Measurements from ENCODE around the gene LEUTX. TPM values are rescaled to one million over a fixed set of nuclear protein-coding genes. Genes with fewer than 3 reads are reported as not detected.

The LEUTX gene
- not detected for polyA plus RNA-seq (2012; ENCODE audit: missing spikeins)

GRCh38 chr19:39778763-39779162 lies at the start of gene LEUTX:
LEUTX (plus strand) TSS chr19:39778854; CDS start chr19:39778921, 67 bp downstream.
- TF ChIP-seq POLR2A (IDR thresholded peaks at IDR 0.05; ENCODE audit: low read depth, low read length) (no peak), TAF1 (IDR thresholded peaks at IDR 0.05; ENCODE audit: borderline replicate concordance, low read depth, low read length) (no peak)
- FAIRE-seq (no peak), DNase-seq (ENCODE audit: insufficient read length) (no peak)

- no peak for DNase-seq (ENCODE audit: insufficient read length)
- no peak for FAIRE-seq
- TF ChIP-seq POLR2AphosphoS5 (IDR thresholded peaks at IDR 0.05; ENCODE audit: low read depth, low read length) (no peak), TAF1 (IDR thresholded peaks at IDR 0.05; ENCODE audit: borderline replicate concordance, low read depth, low read length) (no peak), POLR2A (IDR thresholded peaks at IDR 0.05; ENCODE audit: low read depth, low read length) (no peak)
Observed at GRCh38 chr19:39729594-39729993, 49.1 kb upstream of the LEUTX start.

- FAIRE-seq: no peak
- no peak for DNase-seq (ENCODE audit: insufficient read length)
- TF ChIP-seq TAF1 (IDR thresholded peaks at IDR 0.05; ENCODE audit: borderline replicate concordance, low read depth, low read length) (no peak), POLR2AphosphoS5 (IDR thresholded peaks at IDR 0.05; ENCODE audit: low read depth, low read length) (no peak), POLR2A (IDR thresholded peaks at IDR 0.05; ENCODE audit: low read depth, low read length) (no peak)
Observed at GRCh38 chr19:39731685-39732084, 47.0 kb upstream of the LEUTX start.

- FAIRE-seq (no peak), DNase-seq (ENCODE audit: insufficient read length) (no peak)
- TF ChIP-seq TAF1 (IDR thresholded peaks at IDR 0.05; ENCODE audit: borderline replicate concordance, low read depth, low read length): no peak
Observed at GRCh38 chr19:39733841-39734240, 44.8 kb upstream of the LEUTX start.

GRCh38 chr19:39735688-39736087 lies 43.0 kb upstream of the LEUTX start:
- no peak for DNase-seq (ENCODE audit: insufficient read length)
- peak; percentile 44 for FAIRE-seq

GRCh38 chr19:39736088-39736487 lies 42.6 kb upstream of the LEUTX start:
- FAIRE-seq (no peak), DNase-seq (ENCODE audit: insufficient read length) (no peak)
- TF ChIP-seq POLR2AphosphoS5 (IDR thresholded peaks at IDR 0.05; ENCODE audit: low read depth, low read length) (no peak), POLR2A (IDR thresholded peaks at IDR 0.05; ENCODE audit: low read depth, low read length) (no peak), TAF1 (IDR thresholded peaks at IDR 0.05; ENCODE audit: borderline replicate concordance, low read depth, low read length) (no peak)

More at GRCh38 chr19:39735688-39736087, 43.0 kb upstream of the LEUTX start:
- TF ChIP-seq POLR2A (IDR thresholded peaks at IDR 0.05; ENCODE audit: low read depth, low read length) (no peak), TAF1 (IDR thresholded peaks at IDR 0.05; ENCODE audit: borderline replicate concordance, low read depth, low read length) (no peak), POLR2AphosphoS5 (IDR thresholded peaks at IDR 0.05; ENCODE audit: low read depth, low read length) (no peak)

DNA sequence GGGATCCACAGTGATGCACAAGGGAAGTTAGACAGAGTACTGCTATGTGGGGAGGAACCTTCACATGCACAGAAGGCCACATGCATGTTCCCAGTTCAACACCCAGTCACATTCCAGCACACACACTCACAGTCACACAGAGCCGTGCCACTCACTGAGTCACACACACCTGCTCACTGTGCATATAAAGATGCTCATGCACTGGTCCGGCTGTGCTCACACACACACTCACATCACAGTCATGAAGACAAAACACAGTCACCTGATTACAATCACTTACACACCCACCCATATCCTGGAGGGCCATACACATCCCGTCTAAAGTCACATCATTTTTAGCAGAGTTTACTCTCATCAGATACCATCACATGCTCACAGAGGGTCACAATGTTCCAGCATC lies 41.3 kb upstream of the LEUTX start:
- DNase-seq (ENCODE audit: insufficient read length) (no peak), FAIRE-seq (no peak)
- TF ChIP-seq TAF1 (IDR thresholded peaks at IDR 0.05; ENCODE audit: borderline replicate concordance, low read depth, low read length): no peak
- TF ChIP-seq POLR2A (IDR thresholded peaks at IDR 0.05; ENCODE audit: low read depth, low read length): no peak
- TF ChIP-seq POLR2AphosphoS5 (IDR thresholded peaks at IDR 0.05; ENCODE audit: low read depth, low read length): no peak

DNA sequence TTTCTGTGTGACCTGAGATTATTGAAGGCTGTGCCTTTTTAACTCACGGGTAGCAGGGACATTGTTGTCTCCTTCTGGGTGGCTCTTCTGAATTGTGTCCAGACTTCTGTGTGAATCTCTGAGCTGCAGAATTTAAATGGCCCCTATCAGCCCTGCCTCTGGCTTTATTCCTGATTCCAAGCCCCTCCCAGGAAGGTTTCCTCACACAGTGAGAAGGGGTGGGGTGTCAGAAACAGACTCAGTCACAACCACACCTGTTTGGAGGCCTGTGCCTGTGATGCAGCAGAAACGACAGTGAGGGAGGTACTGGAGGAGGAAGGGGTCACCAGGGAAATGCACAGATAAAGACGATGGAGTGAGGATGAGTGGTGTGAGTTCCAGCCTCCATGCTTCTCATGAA lies 40.8 kb upstream of the LEUTX start, which contains the start of gene CLC:
TSS of gene CLC (minus strand) at position 139 of the 400 bp plus-strand sequence. CDS start at position 62, 77 bp downstream.
- no peak for FAIRE-seq
- DNase-seq (ENCODE audit: insufficient read length): no peak
- TF ChIP-seq TAF1 (IDR thresholded peaks at IDR 0.05; ENCODE audit: borderline replicate concordance, low read depth, low read length) (no peak), POLR2AphosphoS5 (IDR thresholded peaks at IDR 0.05; ENCODE audit: low read depth, low read length) (no peak), POLR2A (IDR thresholded peaks at IDR 0.05; ENCODE audit: low read depth, low read length) (no peak)

DNA sequence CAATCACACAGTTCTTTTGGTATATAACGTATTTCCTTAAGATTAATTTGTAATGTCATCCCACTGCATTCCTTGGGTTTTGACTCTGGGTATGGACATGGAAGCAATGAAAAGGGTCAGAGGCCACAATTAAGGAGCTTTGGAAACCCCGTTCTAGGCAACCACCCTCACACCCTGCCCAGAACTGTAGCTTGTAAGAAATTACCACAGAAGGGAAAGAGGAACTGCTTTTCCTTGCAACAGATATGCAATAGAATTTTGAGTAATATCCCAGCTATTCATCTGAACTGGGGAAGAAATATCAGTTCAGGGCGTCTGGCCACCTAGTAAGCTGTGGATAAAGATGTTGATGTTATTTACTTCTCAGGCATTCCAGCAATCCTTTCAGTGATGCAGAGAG lies 39.8 kb upstream of the LEUTX start:
- FAIRE-seq (peak; percentile 36), DNase-seq (ENCODE audit: insufficient read length) (no peak)
- TF ChIP-seq POLR2A (IDR thresholded peaks at IDR 0.05; ENCODE audit: low read depth, low read length) (no peak), POLR2AphosphoS5 (IDR thresholded peaks at IDR 0.05; ENCODE audit: low read depth, low read length) (no peak), TAF1 (IDR thresholded peaks at IDR 0.05; ENCODE audit: borderline replicate concordance, low read depth, low read length) (no peak)

DNA sequence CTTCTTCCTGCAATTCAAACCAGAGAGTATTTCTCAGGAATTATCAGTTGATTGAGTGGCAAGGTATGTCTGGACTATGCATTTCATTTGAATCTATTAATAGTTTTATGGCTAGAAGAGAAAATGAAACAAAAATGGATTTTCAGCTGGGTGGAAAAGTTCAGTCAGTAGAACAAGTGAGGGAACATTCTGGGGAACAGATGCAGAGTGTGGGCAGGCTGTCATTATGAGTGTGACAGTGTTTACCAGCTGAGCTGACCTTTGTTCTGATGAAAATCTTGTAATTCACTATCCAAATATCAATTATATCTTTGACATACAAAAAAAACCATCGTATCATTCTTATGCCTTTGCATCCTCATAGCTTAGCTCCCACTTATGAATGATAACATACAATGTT lies 38.3 kb upstream of the LEUTX start:
- TF ChIP-seq POLR2A (IDR thresholded peaks at IDR 0.05; ENCODE audit: low read depth, low read length) (no peak), POLR2AphosphoS5 (IDR thresholded peaks at IDR 0.05; ENCODE audit: low read depth, low read length) (no peak), TAF1 (IDR thresholded peaks at IDR 0.05; ENCODE audit: borderline replicate concordance, low read depth, low read length) (no peak)
- FAIRE-seq: peak; percentile 56
- DNase-seq (ENCODE audit: insufficient read length): no peak

DNA sequence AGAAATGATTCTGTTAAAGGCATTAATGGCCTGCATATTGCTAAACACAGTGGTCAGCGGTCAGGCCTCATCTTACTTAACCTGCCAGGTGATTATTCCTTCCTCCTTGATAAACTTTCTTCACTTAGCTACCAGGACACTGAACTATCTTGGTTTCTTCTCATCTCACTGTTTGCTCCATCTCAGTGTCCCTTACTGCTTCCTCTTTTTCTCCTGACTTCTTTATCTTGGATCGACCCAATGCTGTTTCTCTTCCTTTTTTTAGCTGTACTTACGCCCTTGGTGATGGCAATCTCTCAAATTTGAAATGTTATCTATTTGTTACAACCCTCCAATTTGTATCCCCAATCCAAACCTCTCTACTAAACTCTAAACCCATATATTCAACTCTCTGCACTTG lies 33.0 kb upstream of the LEUTX start:
- DNase-seq (ENCODE audit: insufficient read length) (no peak), FAIRE-seq (peak; percentile 86)
- TF ChIP-seq POLR2AphosphoS5 (IDR thresholded peaks at IDR 0.05; ENCODE audit: low read depth, low read length): no peak
- no peak for TF ChIP-seq TAF1 (IDR thresholded peaks at IDR 0.05; ENCODE audit: borderline replicate concordance, low read depth, low read length)
- TF ChIP-seq POLR2A (IDR thresholded peaks at IDR 0.05; ENCODE audit: low read depth, low read length): no peak

DNA sequence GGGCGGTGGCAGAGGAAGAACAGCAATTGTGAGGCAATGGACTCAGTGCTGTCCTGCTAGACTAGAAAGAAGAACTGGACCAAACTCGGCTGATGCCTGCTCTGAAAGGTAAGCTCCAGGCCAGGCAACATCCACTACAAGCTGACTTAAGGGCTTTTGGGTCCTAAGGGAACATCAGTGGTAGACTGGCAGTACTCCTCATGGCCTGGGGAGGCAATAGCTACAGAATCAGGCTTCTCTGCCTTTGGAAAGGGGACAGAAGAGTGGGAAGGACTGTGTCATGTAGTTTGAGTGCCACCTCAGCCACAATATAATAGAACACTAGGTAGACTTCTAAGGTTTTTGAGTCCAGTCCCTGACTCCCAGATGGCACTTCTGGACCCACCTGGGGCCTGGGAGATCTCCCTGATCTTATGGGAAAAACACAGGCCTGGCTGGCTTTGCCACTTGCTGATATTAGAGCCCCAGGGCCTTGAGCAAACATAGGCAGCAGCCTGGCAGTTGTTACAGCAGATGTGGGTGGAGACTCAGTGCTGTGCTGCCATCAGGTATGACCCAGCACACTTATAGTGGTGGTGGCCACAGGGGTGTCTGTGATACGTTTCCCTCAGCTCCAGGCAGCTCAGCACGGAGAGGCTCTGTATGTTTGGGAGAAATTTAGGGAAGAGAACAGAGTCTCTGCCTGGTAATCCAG lies 31.7 kb upstream of the LEUTX start:
- FAIRE-seq (no peak), DNase-seq (ENCODE audit: insufficient read length) (no peak)
- TF ChIP-seq POLR2A (IDR thresholded peaks at IDR 0.05; ENCODE audit: low read depth, low read length): no peak
- no peak for TF ChIP-seq TAF1 (IDR thresholded peaks at IDR 0.05; ENCODE audit: borderline replicate concordance, low read depth, low read length)
- no peak for TF ChIP-seq POLR2AphosphoS5 (IDR thresholded peaks at IDR 0.05; ENCODE audit: low read depth, low read length)

Data from GM12892 (cell line).